ENCODE measurements around the gene REXO4. TPM values are rescaled to one million over a fixed set of nuclear protein-coding genes. Genes with fewer than 3 reads are reported as not detected.

The REXO4 gene
- total RNA-seq, 1 donor from 2014 or later, result 25.6 TPM

DNA sequence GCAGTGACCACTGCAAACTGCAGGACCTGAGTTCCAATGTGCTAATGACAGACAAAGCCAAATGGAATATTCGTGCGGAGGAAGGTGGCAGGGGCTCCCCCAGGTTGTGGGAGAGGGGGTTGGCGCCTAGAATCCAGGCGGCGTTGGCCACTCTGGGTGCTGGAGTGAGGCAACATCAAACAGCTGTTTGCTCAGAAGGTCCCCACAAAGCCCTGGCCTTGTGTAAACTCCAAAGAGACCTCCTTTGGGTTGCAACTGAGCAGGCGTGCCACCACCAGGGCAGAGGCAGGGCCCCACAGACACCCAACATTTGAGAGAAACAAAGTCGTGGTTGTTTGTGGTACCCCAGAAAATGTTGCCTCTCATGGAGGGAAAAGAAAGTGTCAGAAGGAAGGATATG is 27.1 kb downstream of the REXO4 start:
- intact Hi-C loops (cut with micrococcal nuclease), result no loop called here

DNA sequence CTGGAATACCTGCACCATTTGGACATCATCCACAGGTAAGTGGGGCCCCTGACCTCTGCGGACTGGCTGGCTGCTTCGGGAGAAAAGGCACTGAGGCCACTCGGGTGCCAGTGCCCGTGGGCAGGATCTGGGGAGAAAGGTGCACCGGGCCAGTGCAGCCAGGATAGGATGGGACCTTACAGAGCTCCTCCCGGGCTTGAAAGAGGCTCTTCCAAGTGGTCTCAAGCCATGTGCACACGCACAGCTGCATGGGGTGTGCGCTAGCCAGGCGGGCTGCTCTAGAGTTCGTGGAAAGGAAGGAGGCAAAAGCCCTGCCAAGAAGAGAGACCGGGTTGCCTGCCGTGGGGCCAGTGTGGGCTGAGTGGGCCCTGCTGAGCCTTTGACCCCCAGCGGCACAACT is 28.2 kb downstream of the REXO4 start:
- intact Hi-C loops (cut with micrococcal nuclease), result no loop called here

DNA sequence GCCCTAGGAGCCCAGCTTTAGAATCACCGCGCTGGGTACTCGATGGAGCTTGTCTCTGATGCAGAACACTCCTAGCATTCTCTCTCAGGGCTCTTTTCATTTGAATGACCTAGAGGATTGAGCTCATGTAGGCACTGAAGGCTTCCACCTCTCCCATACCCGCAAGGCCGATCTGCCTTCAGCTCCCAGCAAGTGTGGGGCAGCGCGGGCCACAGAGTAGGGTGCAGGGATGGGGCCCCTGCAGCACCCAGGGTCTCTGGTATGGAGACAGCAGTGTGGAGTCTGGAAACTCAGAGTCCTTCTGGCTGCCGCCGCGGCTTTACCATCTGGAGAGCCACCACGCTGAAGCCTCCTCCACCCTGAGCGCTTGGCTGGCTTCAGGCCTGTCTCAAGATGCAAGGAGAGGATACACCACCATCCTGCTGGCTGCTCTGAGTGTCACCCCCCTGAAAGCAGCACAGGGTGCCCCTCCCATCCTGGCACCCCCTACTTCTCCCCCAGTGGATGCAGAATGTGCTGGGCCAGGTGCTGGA is 28.7 kb downstream of the REXO4 start:
- intact Hi-C loops (cut with micrococcal nuclease), result no loop called here

DNA sequence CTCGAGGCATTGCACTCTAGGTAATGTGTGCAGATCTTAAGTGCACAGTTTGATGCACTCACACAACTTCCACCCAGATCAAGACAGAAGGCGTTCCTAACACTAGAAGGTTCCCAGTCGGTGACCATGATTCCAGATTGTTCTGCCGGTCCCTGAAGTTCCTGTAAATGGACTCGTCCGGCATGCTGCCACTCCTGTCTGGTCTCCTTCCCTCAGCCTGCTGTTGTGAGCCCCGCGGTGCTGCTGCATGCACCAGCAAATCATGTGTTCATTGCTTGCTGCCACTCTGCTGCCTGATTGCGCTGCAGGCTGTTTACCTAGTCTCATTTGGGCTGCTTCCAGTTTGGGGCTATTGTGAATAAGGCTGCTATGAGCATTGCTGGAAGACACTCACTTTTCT is 30.1 kb downstream of the REXO4 start:
- intact Hi-C loops (cut with micrococcal nuclease), result no loop called here

DNA sequence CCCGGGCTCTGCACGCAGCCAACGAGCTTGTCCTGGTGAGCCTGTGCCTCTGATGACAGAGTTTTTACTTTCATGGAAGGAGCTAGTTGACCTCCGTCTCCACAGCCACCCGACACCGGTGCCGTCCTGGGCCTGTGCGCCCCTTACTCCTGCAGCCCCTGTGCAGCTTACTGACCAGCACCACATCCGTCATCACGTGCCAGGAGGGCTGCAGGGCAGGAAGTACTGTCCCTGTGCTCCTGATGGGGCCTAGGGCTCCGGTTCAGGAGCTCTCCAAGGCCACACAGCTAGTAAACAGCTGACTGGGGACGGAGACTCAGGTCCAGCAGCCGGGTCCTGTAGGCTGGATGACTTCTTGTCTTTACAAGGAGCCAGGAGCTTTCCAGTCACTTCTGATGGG is 31.5 kb downstream of the REXO4 start:
- intact Hi-C loops (cut with micrococcal nuclease), result no loop called here

GRCh38 chr9:133385452-133385851 is 32.4 kb downstream of the REXO4 start:
- intact Hi-C loops (cut with micrococcal nuclease), result no loop called here

DNA sequence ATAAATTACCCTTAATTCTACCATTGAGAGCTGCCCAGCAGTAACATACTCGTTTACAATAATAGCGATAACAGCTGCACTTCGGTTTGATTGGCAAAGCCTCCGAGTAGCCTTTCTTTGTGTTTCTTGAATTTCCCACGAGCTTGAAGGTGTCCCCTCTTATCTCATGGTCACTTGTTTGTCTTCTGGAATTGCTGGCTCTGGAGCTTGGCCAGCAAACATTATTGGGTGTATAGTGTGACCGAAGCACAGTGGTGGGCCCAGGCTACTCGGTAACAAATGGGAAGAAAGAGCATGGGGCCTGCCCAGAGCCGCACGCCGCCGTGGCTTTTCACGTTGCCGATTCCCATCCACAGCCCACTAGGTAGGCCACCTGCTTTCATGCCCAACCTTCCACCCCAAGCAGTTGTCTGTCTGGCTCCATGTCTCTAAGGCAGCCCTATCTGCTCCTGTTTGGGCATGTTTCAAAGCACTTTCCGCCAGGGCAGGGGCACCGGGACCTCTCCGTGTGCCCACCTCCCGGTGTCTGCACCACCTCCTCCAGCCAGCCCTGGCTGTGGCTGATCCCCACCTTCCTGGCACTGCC is 33.0 kb downstream of the REXO4 start:
- intact Hi-C loops (cut with micrococcal nuclease), result no loop called here

GRCh38 chr9:133383438-133383837 is 34.4 kb downstream of the REXO4 start:
- intact Hi-C loops (cut with micrococcal nuclease), result no loop called here

DNA sequence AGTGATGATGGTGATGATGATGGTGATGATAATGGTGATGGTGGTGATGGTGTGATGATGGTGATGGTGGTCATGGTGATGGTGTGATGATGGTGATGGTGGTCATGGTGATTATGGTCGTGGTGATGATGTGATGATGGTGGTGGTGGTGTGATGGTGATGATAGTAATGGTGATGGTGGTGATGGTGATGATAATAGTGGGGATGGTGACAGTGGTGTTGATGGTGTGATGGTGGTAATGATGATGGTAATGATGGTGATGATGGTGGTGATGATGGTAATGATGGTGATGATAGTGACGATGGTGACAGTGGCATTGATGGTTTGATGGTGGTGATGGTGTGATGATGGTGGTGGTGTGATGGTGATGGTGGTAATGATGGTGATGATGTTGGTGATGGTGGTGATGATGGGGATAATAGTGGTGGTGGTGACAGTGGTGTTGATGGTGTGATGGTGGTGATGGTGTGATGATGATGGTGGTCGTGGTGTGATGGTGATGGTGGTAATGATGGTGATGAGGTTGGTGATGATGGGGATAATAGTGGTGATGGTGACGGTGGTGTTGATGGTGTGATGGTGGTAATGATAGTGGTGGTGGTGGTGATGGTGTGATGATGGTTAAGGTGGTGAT is 35.2 kb downstream of the REXO4 start:
- intact Hi-C loops (cut with micrococcal nuclease), result no loop called here

- intact Hi-C loops (cut with micrococcal nuclease), result no loop called here
These were observed 37.1 kb downstream of the REXO4 start for GRCh38 chr9:133380734-133381133.

- intact Hi-C loops (cut with micrococcal nuclease), result loop anchor here (10.0 kb wide), 1 partner anchor 195 kb away; no protein-coding TSS in a partner anchor
These were observed 38.4 kb downstream of the REXO4 start for GRCh38 chr9:133379153-133380086.

DNA sequence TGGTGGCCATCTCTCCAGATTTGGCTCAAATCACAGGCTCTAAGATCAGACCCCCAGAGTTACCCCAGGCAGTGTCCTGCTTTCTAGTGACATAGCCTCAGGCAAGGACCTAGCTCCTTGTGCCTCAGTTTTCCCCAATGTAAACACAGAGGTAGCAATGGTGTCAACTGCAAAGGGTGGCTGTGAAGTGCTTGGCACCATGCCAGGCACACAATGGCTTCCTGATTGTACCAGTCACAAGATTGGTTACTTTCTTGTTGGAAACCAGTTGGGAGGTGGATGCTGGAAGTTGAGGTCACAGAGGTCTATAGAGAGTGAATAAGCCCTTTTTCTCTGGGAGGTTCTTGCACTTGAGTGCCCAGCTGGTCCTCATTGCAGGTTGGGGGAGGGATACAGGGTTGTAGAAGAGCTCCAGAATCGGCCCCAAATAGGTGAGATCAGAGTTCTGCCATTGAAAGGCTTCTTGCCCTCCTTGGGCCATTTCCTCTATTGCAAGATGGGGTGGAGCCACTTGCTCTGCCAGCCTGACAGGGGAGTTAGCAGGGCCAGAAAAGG is 39.3 kb downstream of the REXO4 start:
- intact Hi-C loops (cut with micrococcal nuclease), result loop anchor here (10.0 kb wide), 1 partner anchor 194 kb away; no protein-coding TSS in a partner anchor

DNA sequence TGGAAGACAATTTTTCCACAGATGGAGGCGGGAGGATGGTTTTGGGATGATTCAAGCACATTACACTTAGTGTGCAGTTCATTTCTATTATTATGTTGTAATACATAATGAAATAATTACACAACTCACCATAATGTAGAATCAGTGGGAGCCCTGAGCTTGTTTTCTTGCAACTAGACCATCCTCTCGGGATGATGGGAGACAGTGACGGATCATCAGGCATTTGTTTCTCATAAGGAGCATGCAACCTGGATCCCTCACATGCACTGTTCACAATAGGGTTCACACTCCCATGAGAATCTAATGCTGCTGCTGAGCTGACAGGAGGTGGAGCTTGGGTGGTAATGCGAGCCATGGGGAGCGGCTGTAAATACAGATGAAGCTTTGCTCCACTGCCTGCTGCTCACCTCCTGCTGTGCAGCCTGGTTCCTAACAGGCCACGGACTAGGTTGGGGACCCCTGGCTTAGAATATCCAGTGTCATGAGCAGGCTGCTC is 40.0 kb downstream of the REXO4 start:
- intact Hi-C loops (cut with micrococcal nuclease), result loop anchor here (10.0 kb wide), 1 partner anchor 193 kb away; no protein-coding TSS in a partner anchor

- intact Hi-C loops (cut with micrococcal nuclease), result loop anchor here (10.0 kb wide), 1 partner anchor 192 kb away; no protein-coding TSS in a partner anchor
These were observed 40.5 kb downstream of the REXO4 start for GRCh38 chr9:133377280-133377679.

GRCh38 chr9:133375724-133376654 is 41.8 kb downstream of the REXO4 start, which contains the start of the genes STKLD1 and SURF4:
TSS of gene STKLD1 (plus strand) at chr9:133376366. CDS start at chr9:133376474, 108 bp downstream.
TSS of gene SURF4 (minus strand) at chr9:133376060. CDS start at chr9:133375969, 91 bp downstream.
- intact Hi-C loops (cut with micrococcal nuclease), result loop anchor here (1.0 to 10.0 kb wide), 6 partner anchors 28 to 346 kb away; partner anchors contain the start of genes CACFD1, GTF3C5, MED22 and REXO4

GRCh38 chr9:133375116-133375723 is 42.6 kb downstream of the REXO4 start:
- intact Hi-C loops (cut with micrococcal nuclease), result loop anchor here (10.0 kb wide), 1 partner anchor 190 kb away; no protein-coding TSS in a partner anchor

DNA sequence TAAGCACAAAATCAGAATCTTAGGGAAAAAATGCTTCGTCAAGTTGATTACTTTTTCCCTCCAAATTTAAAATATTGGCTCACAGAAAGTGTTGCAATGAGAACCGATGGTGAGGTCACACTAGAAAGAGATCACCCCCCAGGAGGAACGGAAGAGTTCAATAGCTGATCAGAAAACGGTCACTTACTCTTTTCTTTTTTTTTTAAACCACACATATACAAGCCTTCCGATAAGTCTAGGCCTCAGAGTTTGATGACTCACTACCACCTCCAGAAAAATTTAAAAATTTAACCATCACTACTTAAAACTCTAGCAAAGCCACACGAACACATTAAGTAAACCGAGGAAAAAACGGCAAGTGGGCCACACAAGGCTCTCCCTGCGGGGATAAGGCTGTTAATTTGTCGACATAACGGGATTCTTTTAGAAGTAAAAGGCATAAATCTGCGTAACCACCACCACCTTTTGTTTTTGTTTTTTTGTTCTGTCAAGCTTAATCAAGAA is 43.1 kb downstream of the REXO4 start:
- intact Hi-C loops (cut with micrococcal nuclease), result loop anchor here (10.0 kb wide), 1 partner anchor 190 kb away; no protein-coding TSS in a partner anchor

GRCh38 chr9:133372144-133372543 is 45.7 kb downstream of the REXO4 start:
- intact Hi-C loops (cut with micrococcal nuclease), result loop anchor here (10.0 kb wide), 1 partner anchor 187 kb away; no protein-coding TSS in a partner anchor

GRCh38 chr9:133371261-133371711 is 46.5 kb downstream of the REXO4 start:
- intact Hi-C loops (cut with micrococcal nuclease), result loop anchor here (1.0 to 10.0 kb wide), 4 partner anchors 14 to 186 kb away; partner anchors contain the start of genes MED22, RPL7A, SURF1 and SURF2
